Measurements from ENCODE around the gene ACAD9. TPM values are rescaled to one million over a fixed set of nuclear protein-coding genes. Genes with fewer than 3 reads are reported as not detected.

The ACAD9 gene
- total RNA-seq, 2 donors from 2014 or later = 32.0 to 55.1 TPM

GRCh38 chr3:128929364-128929763 lies 49.9 kb downstream of the ACAD9 start:
- H3K9ac ChIP-seq (ENCODE audit: low read depth in 2 of 2, low read length in 2 of 2) = no peak overlapping the region
- TF ChIP-seq, protein P1, sequence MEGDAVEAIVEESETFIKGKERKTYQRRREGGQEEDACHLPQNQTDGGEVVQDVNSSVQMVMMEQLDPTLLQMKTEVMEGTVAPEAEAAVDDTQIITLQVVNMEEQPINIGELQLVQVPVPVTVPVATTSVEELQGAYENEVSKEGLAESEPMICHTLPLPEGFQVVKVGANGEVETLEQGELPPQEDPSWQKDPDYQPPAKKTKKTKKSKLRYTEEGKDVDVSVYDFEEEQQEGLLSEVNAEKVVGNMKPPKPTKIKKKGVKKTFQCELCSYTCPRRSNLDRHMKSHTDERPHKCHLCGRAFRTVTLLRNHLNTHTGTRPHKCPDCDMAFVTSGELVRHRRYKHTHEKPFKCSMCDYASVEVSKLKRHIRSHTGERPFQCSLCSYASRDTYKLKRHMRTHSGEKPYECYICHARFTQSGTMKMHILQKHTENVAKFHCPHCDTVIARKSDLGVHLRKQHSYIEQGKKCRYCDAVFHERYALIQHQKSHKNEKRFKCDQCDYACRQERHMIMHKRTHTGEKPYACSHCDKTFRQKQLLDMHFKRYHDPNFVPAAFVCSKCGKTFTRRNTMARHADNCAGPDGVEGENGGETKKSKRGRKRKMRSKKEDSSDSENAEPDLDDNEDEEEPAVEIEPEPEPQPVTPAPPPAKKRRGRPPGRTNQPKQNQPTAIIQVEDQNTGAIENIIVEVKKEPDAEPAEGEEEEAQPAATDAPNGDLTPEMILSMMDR (IDR thresholded peaks at IDR 0.05) = no peak
- no peaks in the 10 kb centered on the region for H3K27me3 ChIP-seq
- intact Hi-C loops (cut with DNase I) = no loop called here
- H3K27ac ChIP-seq = no peak overlapping the region
- H3K4me3 ChIP-seq = no peak overlapping the region
- no peaks in the 10 kb centered on the region for H3K4me1 ChIP-seq
- no peaks in the 10 kb centered on the region for H3K36me3 ChIP-seq
- no peak for DNase-seq
- H3K9me3 ChIP-seq = no peaks in the 10 kb centered on the region

DNA sequence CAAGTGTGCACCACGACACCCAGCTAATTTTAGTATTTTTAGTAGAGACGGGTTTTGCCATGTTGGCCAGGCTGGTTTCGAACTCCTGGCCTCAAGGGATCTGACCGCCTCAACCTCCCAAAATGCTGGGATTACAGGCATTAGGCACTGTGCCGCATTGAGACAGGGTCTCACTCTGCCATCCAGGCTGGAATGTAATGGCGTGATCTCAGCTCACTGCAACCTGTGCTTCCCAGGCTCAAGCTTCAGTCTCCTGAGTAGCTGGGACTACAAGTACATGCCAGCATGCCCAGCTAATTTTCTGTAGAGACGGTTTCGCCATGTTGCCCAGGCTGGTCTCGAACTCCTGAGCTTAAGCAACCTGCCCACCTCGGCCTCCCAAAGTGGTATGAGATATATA lies 51.6 kb downstream of the ACAD9 start:
- Histone ChIP-seq H3K4me1 (no peaks in the 10 kb centered on the region), H3K9me3 (no peaks in the 10 kb centered on the region), H3K27ac (no peak overlapping the region), H3K27me3 (no peaks in the 10 kb centered on the region), H3K36me3 (no peaks in the 10 kb centered on the region), H3K4me3 (no peak overlapping the region), H3K9ac (ENCODE audit: low read depth in 2 of 2, low read length in 2 of 2) (no peak overlapping the region)
- DNase-seq = no peak
- intact Hi-C loops (cut with DNase I) = no loop called here
- TF ChIP-seq, protein P1 (IDR thresholded peaks at IDR 0.05) = no peak

DNA sequence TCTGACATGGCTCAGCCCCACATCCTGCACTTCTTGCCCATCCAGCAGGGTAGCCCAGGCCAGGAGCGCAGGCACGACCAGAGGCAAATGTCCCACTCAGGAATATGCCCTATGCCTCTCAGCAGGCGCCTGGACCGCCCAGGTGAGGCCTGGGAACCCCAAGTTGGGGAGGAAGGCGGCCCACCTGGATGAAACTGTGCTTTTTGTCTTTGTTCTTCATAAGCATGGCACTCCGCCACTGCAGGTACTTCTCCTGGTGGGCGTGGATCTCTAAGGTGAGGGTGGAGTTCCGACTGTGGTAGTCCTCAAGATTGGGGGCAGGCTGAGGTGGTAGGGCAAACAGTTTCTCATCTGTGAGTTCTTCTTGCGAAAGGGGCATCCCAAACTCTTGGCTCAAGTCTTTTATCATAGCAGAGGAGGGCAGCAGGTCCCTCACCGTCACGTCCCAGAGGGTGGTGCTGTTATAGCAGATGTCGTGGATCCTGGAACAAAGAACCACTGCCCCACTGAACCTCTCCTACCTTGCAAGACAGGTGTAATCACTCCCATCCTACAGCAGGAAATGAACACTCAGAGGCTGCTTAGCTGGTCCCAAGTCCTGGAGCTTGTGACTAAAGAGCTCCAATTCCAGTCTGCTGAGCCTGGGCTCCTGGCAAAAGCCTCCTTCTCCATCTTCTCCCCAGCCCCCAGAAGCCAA lies 53.2 kb downstream of the ACAD9 start:
- no peak overlapping the region for H3K9ac ChIP-seq (ENCODE audit: low read depth in 2 of 2, low read length in 2 of 2)
- no peaks in the 10 kb centered on the region for H3K9me3 ChIP-seq
- TF ChIP-seq, protein P1 (IDR thresholded peaks at IDR 0.05) = no peak
- no peak for DNase-seq
- H3K27ac ChIP-seq = no peak overlapping the region
- H3K4me1 ChIP-seq = no peaks in the 10 kb centered on the region
- H3K4me3 ChIP-seq = no peak overlapping the region
- H3K36me3 ChIP-seq = no peaks in the 10 kb centered on the region
- H3K27me3 ChIP-seq = no peaks in the 10 kb centered on the region
- intact Hi-C loops (cut with DNase I) = no loop called here

- Histone ChIP-seq H3K9ac (ENCODE audit: low read depth in 2 of 2, low read length in 2 of 2) (no peak overlapping the region), H3K27ac (no peak overlapping the region)
- intact Hi-C loops (cut with DNase I) = no loop called here
Measured at GRCh38 chr3:128933213-128933921, 53.9 kb downstream of the ACAD9 start.

GRCh38 chr3:128933922-128934253 lies 54.5 kb downstream of the ACAD9 start:
- Histone ChIP-seq H3K4me1 (no peaks in the 10 kb centered on the region), H3K27ac (no peak overlapping the region), H3K9me3 (no peaks in the 10 kb centered on the region), H3K9ac (ENCODE audit: low read depth in 2 of 2, low read length in 2 of 2) (no peak overlapping the region), H3K36me3 (no peaks in the 10 kb centered on the region), H3K4me3 (no peak overlapping the region), H3K27me3 (no peaks in the 10 kb centered on the region)
- TF ChIP-seq, protein P1 (IDR thresholded peaks at IDR 0.05) = no peak
- intact Hi-C loops (cut with DNase I) = no loop called here
- DNase-seq = no peak

More at GRCh38 chr3:128933213-128933921, 53.9 kb downstream of the ACAD9 start:
- no peaks in the 10 kb centered on the region for H3K27me3 ChIP-seq
- TF ChIP-seq, protein P1 (IDR thresholded peaks at IDR 0.05) = no peak
- H3K4me3 ChIP-seq = no peak overlapping the region
- DNase-seq = no peak
- H3K9me3 ChIP-seq = no peaks in the 10 kb centered on the region
- no peaks in the 10 kb centered on the region for H3K4me1 ChIP-seq
- no peaks in the 10 kb centered on the region for H3K36me3 ChIP-seq
